GM21367 (cell line): ENCODE results near the gene S100A7A.
"Not testable (repeated sequence)": the region's sequence is repeated elsewhere in the genome, so short reads cannot be mapped to it uniquely, and the experiment has no call there.

Experiments
- ATAC-seq: cut with Tn5 transposase; IDR thresholded peaks from one replicate; pipeline ENCODE4 v1.9.1; 2021; ENCODE audit not compliant: unreplicated experiment

Gene S100A7A

DNA sequence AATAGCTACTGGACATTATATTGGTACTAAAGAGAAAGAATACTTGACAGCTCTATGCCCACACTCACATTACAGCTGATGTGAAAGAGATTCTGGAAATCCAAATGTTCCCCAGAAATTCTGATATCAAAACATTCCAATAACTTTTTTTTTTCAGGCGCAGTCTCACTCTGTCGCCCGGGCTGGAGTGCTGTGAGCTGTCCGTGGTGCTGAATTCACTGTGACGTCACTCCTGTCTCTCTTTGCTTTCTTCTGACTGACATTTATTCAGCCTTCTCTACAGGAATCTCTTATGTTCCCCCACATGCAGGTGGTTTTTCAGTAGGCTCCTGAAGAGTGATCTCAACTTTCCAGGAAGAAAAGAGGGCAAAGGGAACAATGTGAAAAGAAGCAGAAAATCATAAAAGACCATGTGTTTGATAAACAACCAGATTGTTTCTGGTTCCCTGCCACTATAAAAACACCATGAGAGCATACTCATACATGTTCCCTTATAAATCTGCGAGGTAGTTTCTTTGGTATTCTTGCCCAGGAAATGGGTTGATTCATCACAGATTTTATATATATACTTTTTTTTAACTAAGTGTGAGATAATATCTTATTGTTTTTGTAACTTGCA, 6.2 kb downstream of the S100A7A start:
- ATAC-seq = no peak

DNA sequence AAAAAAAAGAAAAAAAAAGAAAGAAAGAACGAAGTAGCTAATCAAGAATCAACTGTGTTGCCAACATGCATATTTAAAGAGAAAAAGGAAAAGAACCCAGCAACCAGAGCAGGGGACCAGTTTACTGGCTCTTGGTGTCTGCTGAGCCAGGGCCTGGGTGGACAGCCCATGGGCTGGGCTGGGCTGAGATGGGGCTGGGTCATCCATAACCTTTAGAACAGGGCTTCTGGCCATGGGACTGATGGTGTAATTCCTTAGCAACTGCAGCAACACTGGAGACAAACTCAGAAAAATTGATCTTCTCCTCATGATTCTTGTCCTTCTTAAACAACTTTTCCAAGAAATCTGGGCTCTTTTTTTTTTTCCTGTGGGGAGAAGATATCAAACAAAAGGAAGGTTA, 10.5 kb downstream of the S100A7A start:
- ATAC-seq = no peak

DNA sequence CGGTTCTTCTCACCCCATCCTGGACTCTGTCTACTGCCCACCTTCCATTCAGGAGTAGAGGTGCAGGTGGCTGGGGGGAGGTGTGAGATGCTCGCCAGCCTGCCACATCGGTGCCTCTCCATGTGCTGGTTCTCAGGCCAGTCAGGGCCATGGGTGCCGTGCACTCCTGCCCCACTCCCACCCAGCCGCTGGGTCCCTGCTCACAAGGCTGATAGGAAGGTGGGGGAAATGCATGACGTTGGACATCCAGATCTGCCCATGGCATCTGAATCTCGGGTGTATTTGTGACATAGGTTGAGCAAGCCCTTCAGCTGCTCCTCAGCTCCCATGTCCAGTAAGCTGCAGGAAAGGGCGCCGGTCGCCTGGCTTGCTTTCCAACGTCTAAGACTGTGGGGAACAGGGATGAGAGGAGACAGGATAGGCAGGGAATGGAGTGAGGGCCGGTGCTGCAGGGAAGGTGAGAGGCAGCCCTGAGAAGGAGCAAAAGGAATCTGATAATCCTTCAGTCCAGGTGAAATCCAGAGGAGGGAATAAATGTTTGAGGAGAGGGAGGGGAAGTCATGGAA, 11.8 kb downstream of the S100A7A start:
- no peak for ATAC-seq

DNA sequence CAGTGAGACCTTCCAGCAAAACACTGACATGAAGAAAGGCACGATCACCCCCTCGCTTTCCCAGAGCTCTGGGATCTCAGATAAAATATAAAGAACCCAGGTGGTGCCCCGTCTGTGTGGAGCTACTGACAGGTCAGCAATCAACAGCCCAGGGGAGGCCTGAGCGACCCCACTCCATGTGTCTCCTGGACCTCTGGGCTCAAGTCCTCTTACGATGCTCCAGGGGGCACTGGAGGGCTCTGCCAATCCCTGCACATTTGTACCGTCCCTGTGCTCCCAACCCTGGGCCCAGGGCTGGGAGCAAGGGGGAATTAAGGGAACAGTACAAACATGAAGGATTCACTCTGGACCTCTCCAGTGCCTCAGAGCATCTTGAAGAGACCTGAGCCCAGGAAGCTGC, 12.5 kb downstream of the S100A7A start:
- ATAC-seq = no peak

DNA sequence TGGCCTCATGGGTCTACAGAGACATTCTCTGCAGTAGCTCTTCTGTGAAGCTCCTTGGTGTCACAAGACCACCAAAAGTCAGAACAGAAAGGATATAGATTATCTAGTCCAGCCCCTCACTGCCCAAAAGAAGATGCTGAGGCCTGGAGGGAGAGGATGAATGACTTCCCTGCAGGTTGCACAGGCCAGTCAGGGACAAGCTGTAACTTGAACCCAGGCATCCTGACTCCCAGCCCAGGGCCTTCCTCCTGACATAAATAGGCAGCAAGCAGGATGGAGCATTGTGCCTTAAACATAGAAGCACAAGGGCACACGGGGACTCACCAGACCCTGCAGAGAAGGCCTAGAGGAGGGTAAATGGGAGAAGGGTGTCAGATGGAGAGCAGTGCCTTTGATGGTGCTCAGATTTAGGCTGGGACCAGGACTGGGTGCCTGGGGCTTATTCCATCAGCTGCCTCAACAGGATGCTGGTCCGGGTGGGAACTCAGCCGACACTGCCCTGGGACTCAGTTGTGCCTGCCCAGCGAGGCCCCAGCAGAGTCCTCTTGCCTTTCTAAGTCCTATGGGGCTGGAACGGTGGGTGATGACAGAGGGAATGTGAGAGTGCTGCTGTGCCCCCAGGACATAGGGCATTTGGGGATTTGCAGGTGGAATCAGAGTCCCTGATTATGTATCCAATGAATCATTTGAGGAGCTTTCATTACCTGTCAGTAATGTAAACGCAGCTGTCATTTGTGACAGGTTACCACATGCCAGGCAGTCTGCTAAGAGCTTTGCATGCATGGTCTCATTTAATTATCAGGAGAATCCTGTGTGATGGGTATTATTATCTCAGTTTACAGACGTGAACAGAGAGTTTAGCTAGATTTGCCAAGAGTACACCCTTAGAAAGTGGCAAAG, 13.2 kb downstream of the S100A7A start:
- ATAC-seq = no peak

DNA sequence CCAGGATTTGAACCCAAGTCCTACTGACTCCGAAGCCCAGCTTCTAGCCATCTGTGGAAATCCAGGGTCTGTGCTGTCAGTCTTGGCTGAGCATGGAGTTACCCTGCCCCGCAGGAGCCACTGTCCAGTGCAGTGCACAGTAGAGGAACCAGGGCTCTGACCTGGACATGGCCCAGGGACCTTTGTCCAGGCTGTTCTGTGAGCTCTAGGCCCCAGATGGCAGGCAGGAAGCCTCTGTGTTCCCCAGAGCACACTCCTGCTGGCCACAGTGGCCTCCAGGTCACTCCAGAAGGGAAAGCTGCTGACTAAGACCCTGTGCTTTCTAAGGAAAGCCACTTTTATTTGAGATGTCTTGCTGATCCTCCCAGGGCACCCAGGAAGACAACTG, 13.8 kb downstream of the S100A7A start:
- ATAC-seq = no peak

DNA sequence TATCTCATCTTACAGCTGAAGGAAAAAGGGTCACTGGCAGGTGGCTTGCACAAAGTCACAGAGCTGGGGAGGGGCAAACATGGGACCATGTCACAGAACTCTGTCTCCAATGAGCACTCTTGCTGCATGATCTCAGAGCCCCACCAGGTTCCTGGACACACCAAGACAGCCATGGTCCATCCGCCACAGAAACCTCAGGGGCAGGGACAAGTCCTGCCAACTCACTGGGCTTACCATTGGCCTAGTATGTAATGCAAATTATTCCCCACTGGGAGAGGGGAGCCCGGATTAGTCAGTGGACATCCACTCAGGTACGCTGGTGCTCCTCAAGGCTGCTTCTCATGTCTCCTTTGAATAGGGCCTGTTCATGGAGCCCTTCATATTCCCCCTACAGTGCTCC, 14.2 kb downstream of the S100A7A start:
- no peak for ATAC-seq

DNA sequence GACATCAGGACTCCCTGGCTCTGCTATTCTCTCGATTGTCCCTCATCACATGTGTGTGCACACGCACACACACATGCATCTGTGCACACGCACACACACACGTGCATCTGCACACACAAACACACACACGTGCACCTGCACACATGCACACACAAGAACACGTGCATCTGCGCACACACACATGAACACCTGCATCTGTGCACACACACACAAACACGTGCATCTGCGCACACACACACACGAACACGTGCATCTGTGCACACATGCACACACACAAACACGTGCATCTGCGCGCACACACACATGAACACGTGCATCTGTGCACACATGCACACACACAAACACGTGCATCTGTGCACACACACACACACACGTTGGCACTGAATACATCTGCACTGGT, 14.7 kb downstream of the S100A7A start:
- ATAC-seq = no peak

DNA sequence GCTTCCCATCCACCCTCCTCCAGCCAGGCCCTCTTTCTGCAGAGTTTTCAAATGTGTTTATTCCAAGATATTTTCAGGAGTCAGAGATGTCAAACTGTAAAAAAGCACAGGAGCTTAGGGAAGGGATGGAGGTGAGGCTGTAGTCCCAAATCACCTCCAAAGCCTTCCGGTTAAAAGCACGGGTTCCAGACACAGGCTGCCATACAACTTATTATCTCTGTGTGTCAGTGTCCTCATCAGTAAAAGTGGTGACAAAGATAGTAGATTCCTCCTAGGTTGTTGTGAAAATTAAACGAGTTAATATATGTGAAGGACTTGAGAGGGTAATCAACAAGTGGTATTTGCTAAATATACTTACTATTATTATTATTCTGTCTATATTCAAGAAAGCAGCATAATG, 15.1 kb downstream of the S100A7A start:
- no peak for ATAC-seq

DNA sequence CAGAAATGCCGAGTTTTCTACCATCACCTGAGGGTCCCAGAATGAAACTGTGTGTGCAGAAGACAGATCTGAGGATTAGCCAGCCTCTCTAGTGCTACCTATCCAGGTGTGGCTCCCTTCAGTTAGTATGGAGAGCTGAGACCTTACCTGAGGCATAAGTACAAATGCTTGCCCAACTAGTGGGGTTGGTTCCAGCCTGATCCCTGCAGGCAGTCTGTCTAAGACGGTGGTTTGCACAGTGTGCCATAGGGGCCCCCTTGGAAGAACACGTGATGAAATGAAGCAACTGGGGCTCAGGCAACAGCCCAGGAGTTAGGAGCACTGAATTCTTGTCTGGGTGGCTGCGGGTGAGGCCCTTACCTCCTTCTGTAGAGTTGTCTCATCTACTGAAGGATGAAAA, 15.6 kb downstream of the S100A7A start:
- no peak for ATAC-seq

DNA sequence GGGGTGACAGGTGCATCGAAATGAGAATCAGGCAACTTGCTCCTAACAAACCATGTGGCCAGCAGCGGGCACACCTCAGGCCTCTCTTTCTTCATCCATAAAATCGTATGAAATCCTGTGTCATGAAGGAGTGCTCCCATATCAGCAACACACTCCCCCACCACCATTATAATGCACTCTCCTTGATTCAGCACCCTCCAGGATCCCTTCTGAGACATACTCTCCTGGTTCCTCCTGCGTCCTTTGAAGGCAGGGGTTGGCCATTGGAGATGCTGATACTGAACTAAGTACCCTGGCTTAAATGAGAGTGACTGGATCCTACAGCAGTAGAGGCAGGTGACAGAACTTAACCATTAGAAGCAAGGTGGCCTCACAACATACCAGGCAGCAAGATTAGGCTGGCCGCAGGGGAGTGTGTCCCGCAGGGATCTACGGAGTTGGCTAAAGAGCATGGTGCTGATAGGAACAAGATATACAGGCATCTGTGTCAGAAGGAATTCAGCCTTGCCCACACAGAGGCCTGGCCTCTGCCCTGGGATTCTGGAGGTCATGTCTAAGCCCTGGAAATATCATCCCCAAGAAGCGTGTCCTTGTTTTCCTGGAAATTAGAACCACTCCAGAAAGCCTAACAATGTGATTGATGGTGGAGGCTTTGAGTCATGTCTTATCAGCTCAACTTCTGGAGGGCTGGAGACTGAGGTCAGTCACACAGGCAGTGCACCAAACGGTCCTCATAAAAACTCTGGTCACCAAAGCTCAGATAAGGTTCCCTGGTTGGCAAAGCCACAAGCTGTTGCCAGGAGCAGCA, 16.8 kb downstream of the S100A7A start:
- ATAC-seq = no peak

DNA sequence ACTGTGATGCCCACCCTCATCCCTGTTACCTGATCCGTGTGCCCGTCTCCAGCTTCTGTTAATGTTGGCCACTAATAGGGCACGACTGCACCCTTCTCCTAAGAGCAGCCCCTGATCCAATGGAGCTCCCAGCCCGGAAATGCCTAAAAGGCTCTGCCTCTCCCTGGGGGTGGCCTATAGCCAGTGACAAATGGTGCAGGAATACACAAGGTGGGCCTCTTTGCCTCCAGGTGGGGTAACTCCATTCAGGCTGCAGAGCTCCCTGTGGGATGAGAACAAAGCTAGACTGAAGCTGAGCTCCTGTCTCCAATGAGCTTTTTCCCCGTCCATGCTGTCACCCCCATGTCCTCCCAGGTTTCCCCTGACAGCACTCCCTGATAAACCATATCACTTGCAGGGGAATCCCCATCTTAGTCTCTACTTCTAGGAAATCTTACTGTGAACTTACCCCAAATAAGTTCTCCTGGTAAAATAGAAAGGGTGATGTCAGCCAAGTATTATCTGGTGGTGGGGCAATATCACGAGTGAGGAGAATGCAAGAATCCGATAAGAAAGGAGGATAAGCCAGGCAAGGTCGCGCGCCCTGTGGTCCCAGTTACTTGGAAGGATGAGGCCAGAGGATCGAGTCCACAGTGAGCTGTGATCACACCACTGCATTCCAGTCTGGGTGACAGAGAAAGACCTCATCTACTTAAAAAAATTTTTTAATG, 18.6 kb downstream of the S100A7A start:
- ATAC-seq = no peak

DNA sequence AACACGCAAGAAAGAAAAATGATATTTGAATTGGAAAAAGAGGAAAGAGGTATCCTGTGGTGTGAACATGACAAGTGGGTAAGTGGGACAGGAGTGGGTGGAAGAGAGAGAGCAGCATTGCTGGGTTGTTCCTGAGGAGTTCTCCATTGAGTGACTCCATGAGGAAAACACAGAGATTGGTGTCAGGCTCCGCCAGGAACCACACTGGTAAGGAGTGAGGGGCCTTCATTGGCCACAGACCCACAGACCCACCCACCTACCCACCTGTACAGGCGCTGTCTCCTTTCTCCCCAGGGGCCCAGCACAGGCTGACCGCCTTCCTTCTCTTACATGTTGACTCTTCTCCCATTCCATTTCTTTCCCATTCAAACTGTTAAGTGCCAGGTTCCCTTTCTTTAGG, 20.9 kb downstream of the S100A7A start:
- no peak for ATAC-seq

DNA sequence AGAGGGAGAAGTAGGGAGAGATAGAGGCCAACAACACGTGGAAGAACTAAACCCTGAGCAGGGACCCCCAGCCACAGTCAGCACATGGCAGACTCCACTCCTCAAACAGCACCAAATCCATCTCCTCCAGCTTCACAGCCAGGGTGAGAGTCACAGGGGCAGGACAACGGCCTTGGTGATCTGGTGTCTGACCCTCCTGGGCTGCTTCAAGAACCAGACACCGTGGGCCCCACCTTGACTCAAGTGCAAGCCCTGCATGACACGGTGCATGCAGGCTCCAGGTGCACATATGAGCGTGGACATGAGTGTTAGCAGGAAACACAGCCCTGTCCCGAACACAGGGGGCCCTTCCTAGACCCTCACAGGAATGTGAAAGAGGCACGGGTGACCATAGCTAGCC, 22.3 kb downstream of the S100A7A start:
- no peak for ATAC-seq

DNA sequence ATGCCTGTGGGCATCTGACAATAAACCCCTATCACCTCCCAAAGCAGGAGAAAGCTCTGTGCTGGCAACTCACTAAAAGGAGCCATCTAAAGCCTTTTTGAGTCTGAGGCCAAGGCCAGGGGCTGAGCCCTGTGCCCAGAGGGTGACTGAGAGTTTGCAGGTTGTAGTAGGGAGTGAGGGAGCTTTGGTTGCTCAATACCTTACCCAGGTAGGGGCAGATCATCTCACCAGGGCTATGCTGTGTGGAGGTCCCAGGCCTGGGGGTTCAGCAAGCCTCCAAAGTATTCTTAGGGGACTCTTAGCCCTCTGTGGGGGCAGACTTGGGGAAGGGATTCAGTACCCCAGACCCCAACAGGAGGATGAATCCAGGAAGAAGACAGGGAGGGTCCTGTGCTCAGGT, 23.0 kb downstream of the S100A7A start:
- ATAC-seq = no peak

DNA sequence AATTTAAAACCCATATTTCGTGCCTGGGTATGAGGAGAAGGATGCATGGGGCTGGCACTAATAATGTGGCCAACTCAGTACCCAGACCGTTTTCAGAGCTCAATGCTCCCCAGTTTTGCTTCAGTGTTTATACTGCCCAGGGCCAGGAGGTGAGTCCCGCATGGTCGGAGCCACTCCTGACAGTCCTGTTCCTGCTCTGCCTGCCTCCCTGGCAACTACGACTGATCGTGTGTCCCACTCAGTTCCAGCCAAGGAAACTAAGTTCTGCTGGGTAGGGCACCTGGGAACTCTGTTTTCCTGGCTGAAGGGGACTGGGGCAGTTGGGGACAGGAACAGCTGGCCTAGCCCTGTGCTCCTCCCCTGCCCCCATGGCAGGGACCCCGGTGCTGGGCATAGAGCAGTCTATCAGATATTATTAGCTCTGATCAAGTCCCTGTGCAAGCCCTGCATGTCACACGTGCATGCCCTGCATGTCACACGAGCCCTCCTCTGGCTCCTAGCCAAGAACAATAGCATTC, 25.0 kb downstream of the S100A7A start:
- no peak for ATAC-seq

DNA sequence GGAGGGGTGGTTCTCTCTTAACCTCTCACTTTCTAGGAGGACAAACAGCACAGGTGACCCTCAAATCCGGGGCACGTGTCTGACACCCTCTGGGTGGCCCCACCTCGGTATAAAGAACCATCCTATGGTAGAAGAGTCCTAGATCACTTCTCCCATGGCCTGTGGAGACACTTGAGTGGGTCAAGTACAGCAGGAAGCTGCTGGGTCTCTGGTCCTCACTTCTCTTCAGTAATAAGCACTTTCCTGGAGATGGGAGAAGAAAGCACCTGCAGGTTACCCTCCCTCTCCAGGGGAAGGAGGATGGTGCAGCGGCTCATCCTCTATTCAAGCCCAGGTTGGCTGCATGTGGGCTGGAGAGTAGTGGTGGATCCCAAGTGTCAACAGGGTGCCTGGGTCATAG, 27.2 kb downstream of the S100A7A start:
- no peak for ATAC-seq

DNA sequence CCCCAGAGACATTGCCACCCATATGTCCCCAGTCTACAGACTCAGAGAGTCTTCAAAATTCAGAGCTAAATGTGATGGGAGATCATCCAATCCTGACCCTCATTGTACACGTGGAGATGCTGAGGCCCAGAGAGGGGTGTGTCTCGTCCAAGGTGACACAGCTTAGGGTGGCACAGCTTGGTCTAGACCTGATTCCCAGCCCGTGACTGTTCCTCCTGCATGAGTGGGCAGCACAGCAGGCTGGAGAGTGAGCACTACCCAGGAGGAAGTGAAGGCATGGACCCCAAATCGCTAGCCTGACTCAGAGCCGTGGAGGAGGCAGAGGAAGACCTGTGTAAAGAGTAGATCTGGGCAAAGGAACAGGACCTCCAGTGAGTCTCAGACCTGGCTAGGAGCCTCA, 27.8 kb downstream of the S100A7A start:
- no peak for ATAC-seq

DNA sequence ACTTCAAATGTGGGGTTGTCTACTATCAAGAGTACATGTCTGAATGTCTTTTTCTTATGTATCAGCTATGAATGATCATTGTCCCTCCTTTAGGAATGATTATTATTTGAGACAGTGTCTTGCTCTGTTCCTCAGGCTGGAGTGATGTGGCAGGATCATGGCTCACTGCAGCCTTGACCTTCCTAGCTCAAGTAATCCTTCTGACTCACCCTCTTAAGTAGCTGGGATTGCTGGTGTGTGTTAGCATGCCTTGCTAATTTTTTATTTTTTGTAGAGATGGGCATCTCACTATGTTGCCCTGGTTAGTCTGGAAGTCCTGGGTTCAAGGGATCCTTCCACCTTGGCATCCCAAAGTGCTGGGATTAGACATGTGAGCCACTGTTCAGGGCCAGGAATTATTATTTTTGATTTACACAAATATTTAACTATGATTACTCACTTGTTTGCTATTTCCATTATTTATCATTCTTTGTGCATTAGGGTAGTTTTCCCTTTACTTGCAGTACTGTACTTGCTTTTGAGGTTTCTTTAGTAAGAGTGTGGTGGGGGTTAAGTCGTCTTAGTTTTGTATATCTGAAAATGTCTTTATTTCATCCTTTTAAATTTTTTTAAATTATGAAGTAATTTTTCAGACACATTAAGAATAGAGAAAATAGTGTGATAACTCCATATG, 31.3 kb downstream of the S100A7A start:
- ATAC-seq = no peak

DNA sequence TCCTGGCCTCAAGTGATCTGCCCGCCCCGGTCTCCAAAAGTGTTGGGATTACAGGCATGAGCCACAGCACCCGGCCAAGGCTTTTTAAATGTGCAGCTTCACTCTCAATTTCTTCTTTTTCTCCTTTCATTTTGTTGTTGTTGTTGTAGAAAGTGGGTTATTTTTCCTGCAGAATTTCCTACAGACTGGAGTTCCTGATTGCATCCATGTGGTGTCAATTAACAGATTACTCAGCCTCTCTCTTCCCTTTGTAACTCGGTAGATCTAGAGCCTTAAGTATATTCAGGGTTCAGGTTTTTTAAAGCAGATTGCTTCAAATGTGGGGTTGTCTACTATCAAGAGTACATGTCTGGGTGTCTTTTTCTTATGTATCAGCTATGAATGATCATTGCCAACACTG, 32.5 kb downstream of the S100A7A start:
- ATAC-seq = not testable (repeated sequence)
